CD4-positive, alpha-beta T cell treated with Interleukin-21 for 1 hour (primary cell): ENCODE measurements around the gene CACNA1B.
"Not testable (repeated sequence)": the region's sequence is repeated elsewhere in the genome, so short reads cannot be mapped to it uniquely, and the experiment has no call there.

Experiments used
- DNase-seq: peaks from one replicate; pipeline ENCODE4 v3.0.0-alpha.2; 2020

Gene CACNA1B

DNA sequence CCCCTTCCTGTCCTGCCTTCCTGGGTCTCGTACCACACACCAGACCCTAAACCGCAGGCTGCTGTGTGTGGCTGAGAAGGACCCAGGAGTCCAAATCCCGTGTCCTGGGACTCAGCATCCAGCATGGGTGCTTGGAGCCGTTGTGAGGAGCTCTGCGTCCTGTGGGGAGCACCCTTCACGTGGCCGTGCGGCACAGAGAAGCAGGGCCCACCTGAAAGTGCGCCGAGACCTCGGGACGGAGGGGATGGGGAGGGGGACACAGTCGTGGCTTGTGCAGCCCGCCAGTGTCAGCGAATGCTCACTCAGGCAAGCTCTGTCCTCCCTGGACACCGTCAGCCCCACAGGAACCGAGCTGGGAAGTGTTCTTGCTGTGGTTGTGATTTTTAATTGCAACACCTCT is 244.6 kb downstream of the CACNA1B start:
- no peak for DNase-seq

GRCh38 chr9:138122676-138123075 is 245.1 kb downstream of the CACNA1B start:
- DNase-seq: no peak

GRCh38 chr9:138123086-138123485 is 245.5 kb downstream of the CACNA1B start:
- no peak for DNase-seq

DNA sequence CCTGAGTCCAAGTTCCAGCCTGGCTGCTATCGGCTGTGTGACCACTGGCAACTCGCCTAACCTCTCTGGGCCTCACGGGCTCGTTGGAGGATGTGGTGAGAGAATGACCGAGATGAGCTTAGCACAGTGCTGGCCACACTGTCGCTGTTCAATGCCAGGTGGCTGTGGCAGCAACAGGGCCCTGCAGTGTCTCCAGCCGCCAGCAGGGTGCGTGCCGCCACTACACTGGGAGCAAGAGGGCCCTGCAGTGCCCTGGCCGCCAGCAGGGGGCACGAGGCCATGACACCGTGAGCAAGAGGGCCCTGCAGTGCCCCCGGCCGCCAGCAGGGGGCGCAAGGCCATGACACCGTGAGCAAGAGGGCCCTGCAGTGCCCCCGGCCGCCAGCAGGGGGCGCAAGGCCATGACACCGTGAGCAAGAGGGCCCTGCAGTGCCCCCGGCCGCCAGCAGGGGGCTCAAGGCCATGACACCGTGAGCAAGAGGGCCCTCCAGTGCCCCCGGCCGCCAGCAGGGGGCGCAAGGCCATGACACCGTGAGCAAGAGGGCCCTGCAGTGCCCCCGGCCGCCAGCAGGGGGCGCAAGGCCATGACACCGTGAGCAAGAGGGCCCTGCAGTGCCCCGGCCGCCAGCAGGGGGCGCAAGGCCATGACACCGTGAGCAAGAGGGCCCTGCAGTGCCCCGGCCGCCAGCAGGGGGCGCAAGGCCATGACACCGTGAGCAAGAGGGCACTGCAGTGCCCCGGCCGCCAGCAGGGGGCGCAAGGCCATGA is 248.7 kb downstream of the CACNA1B start:
- peak; percentile 51 for DNase-seq

DNA sequence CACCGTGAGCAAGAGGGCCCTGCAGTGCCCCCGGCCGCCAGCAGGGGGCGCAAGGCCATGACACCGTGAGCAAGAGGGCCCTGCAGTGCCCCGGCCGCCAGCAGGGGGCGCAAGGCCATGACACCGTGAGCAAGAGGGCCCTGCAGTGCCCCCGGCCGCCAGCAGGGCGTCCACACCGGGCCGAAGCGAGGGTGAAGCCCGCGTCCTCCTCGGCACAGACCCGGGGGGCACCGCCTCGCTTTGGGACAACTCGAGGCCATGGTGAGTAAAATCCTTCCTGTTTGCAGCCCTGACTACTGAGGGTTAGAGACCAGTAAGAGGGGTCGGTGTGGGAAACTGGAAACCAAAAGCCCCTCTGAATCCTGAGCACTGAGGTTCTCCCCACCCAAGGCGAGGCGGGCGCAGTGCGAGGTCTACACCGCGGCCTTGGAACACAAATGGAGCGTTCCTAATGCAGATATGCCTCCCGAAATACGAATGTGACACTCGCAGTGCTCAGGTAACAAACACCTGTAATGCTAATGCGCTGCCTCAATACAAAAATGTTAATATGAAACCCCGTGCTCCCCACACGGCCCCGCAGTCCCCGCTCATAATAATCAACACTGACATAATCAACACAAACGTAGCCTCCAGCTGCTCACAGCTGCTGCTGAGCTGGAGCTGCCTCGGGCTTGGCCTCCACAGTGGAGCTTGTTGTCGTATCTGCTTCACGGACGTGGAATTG is 249.4 kb downstream of the CACNA1B start:
- peak; percentile 8 for DNase-seq

DNA sequence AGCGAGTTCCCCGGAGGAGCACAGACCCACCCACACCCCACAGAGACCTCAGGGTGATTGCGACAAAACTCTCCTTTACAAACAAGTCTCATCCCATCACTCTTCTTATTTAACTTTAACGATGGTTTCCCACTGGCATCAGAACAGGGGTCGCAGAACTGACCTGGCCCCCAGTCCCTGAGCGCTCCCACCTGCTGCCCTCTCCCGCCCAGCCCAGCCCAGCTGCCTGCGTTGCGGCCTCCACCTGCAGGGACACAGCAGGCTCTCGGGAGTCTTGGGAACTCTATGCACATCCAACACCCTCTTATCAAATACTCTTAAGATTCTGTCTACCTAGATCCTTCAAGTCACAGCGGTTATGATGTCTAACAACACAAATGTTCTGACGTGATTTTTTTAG is 250.4 kb downstream of the CACNA1B start:
- DNase-seq: not testable (repeated sequence)

DNA sequence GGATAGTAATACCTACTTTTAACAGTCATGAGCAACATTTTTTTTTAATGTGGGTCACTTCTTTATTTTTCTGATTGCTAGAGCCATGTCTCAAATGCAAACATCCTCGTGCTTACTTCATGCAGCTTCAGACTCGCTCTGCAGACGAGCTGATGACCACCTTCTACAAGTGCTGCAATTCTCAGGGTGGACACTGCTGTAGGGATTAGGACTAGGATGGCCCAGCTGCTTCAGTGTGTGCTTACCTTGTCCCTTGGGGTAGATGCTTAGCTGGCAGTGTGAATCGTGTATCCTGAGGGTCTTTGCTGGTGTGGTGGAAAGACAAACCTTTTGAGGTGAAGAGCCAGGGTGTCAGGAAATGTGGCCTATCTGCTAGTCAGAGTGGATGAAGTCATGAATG is 251.7 kb downstream of the CACNA1B start:
- not testable (repeated sequence) for DNase-seq

DNA sequence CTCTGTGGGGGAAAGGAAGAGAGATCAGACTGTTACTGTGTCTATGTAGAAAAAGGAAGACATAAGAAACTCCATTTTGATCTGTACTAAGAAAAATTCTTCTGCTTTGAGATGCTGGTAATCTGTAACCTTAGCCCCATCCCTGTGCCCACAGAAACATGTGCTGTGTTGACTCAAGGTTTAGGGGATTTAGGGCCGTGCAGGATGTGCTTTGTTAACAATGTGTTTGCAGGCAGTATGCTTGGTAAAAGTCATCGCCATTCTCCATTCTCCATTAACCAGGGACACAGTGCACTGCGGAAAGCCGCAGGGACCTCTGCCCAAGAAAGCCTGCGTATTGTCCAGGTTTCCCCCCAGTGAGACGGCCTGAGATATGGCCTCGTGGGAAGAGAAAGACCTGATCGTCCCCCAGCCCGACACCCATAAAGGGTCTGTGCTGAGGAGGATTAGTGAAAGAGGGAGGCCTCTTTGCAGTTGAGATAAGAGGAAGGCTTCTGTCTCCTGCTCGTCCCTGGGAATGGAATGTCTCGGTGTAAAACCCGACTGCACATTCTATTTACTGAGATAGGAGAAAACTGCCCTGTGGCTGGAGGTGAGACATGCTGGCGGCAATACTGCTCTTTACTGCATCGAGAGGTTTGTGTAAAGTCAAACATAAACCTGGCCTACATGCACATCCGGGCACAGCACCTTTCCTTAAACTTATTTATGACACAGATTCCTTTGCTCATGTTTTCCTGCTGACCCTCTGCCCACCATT is 255.5 kb downstream of the CACNA1B start:
- not testable (repeated sequence) for DNase-seq

DNA sequence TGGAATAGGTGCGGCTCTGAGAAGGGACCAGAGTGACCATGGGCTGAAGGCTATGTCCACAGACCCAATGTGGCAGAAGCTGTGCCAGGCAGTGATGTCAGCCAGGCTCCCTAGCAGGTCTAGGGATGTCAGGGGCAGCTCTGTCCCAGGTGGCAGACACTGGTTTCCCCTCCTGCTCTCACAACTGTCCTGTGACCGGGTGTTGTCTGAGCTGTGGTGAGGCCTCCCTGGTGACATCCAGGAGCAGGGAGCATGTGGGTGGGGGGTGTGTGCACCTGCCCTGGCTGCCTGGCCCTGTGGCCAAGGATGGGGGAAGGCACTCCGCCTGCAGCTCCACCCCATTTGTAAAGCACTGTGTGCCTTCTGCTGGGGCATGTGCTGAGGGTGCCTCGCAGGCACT is 257.0 kb downstream of the CACNA1B start:
- DNase-seq: not testable (repeated sequence)

GRCh38 chr9:138139096-138139495 is 261.5 kb downstream of the CACNA1B start:
- DNase-seq: not testable (repeated sequence)

DNA sequence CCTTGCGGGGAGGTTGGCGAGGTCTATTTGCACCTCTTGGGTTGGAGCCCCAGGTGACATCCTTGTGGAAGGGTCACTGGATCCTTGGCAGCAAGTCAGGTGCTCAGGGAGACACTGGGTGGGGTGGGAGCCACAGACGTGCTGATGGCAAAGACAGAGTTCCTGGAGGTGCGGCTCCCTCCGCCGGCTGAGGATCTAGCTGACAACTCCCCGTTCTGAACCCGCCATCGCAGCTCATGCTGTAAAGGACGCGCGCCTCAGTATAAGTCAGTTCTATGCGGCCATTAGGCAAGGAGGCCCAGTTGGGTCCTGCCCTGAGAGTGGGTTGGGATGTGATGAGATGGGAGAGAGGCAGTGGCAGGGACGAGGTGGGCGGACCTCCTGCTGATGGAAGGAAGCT is 263.4 kb downstream of the CACNA1B start:
- DNase-seq: not testable (repeated sequence)

GRCh38 chr9:138142528-138143244 is 265.1 kb downstream of the CACNA1B start:
- not testable (repeated sequence) for DNase-seq

DNA sequence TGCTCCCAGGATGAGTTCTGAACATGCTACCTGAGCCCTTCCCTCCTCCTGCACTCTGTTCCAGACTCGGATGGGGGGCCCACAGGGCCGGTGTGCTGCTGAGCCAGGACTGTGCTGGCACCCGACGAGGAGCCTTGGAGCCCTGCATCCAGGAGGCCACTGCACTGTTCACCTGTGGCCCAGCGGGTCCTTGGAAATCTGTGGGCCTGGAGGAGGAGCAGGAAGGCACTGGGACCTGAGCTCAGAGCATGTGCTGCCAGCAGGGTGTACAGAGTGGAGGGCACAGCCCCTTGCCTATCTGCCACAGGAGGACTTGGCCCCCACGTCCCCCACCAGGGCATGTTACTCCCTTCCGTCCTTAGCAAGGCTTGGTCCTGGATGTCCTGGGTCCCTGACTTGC is 265.9 kb downstream of the CACNA1B start:
- not testable (repeated sequence) for DNase-seq

- DNase-seq: peak; percentile 14
Measured at GRCh38 chr9:138147556-138147955, 270.0 kb downstream of the CACNA1B start.

DNA sequence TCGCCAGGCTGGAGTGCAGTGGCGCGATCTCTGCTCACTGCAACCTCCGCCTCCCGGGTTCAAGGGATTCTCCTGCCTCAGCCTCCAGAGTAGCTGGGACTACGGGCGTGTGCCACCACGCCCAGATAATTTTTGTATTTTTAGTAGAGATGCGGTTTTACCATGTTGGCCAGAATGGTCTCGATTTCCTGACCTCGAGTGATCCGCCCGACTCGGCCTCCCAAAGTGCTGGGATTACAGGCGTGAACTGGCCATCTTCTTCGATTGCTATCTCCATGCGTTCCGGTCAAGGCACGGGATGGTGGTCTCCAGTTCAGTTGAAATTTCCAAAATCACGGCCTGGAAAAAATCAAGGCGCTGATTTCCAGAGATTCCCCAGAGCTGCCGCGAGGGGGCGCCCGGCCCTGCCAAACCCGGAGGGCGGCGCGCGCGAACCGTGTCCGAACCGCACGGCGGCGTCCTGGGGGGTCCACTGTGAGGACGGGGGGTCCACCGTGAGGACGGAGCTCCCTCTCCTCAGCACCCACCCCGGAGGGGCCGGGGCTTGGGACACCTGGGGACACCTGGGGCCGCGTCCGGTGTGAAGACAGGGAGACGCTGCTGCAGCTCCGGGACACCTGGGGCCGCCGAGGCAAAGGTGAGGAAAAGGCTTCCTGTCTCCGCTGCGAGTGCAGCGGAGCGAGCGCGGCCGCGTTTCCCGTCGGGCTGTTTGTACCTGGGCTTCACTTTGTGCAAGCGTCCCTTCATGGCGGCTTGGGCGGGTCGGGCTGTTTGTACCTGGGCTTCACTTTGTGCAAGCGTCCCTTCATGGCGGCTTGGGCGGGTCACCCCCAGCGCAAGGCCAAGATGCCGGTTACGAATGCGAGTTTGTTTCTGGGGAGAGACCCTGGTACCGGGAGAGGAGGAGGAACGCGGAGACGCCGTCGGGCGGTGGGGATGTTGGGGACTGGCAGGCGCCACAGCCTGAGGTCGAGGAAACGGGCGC is 272.4 kb downstream of the CACNA1B start:
- DNase-seq: peak; percentile 31

- not testable (repeated sequence) for DNase-seq
Measured at GRCh38 chr9:138155788-138156187, 278.2 kb downstream of the CACNA1B start.

DNA sequence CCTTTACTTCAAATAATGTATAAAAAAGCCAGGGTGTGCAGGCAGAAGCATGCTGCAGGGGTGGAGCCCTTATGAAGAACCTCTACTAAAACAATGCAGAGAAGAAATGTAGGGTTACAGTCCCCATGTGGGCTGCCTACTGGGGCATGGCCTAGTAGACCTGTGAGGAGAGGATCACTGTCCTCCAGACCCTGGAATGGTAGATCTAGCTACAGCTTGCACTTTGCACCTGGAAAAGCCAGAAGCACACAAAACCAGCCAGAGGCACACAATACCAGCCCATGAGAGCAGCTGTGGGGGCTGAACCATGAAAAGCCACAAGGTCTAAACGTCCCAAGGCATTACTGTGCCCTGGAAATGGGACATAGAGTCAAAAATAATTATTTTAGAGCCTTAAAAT is 289.2 kb downstream of the CACNA1B start:
- DNase-seq: not testable (repeated sequence)
